Vagina (tissue), 2 donors: ENCODE measurements around the gene MTFR2.

Experiments
- CTCF ChIP-seq, 3 experiments: fragments of 450-650 bp in 2 of 3; fragments of 200-600 bp in 1 of 3; sonication (generic) in 1 of 3; IDR thresholded peaks; one replicate each; pipeline ENCODE4 v1.5.1; 2017 to 2019; ENCODE audit warnings: antibody characterized with exemption in 3 of 3, mild to moderate bottlenecking in 2 of 3, moderate library complexity in 2 of 3
- POLR2A ChIP-seq, 2 donors: fragments of 450-650 bp; IDR thresholded peaks; one replicate each; pipeline ENCODE4 v1.6.1; 2017; ENCODE audit warnings: antibody characterized with exemption in 2 of 2, mild to moderate bottlenecking in 2 of 2, moderate library complexity in 2 of 2
- POLR2AphosphoS5 ChIP-seq, 2 donors: sonication (generic); formaldehyde crosslinking; IDR thresholded peaks; one replicate each; pipeline ENCODE4 v1.9.0; 2017; ENCODE audit warnings: antibody characterized with exemption in 2 of 2, mild to moderate bottlenecking in 2 of 2, low read depth in 1 of 2; ENCODE audit not compliant: insufficient read depth in 1 of 2

GRCh38 chr6:136181861-136182260, 68.2 kb downstream of the MTFR2 start:
- TF ChIP-seq CTCF (IDR thresholded peaks at IDR 0.05) = no peak
- no peak for TF ChIP-seq POLR2A (IDR thresholded peaks at IDR 0.05)
- no peak for TF ChIP-seq POLR2AphosphoS5 (IDR thresholded peaks at IDR 0.05; ENCODE audit: insufficient read depth in 1 of 2, low read depth in 1 of 2)
